Immature natural killer cell (primary cell): Measurements from ENCODE around the gene C14orf93. TPM values are rescaled to one million over a fixed set of nuclear protein-coding genes. Genes with fewer than 3 reads are reported as not detected.
A peak's percentile ranks its signal among the peaks of the same experiment; 100 is the strongest.

ENCODE experiments used
- DNase-seq, 3 donors: peaks; one replicate each; pipeline ENCODE4 v3.0.0; 2022; ENCODE audit warnings: mixed read lengths in 1 of 3
- H3K27ac Mint-ChIP-seq, 6 donors: one replicate each; pipeline ENCODE4 v1.8.0; 2020; ENCODE audit warnings: mixed read lengths in 6 of 6, mild to moderate bottlenecking in 5 of 6, inconsistent platforms in 4 of 6, moderate library complexity in 3 of 6
- H3K27me3 Mint-ChIP-seq, 3 donors: one replicate each; pipeline ENCODE4 v1.8.0; 2020 to 2021; ENCODE audit warnings: low read depth in 3 of 3, mild to moderate bottlenecking in 3 of 3, mixed read lengths in 3 of 3, moderate library complexity in 3 of 3, inconsistent platforms in 1 of 3
- H3K36me3 Mint-ChIP-seq, 3 donors: one replicate each; pipeline ENCODE4 v1.8.0; 2020; ENCODE audit warnings: mixed read lengths in 3 of 3, inconsistent platforms in 2 of 3, mild to moderate bottlenecking in 2 of 3
- H3K4me1 Mint-ChIP-seq, 2 donors: one replicate each; pipeline ENCODE4 v1.8.0; 2020; ENCODE audit warnings: inconsistent platforms in 2 of 2, mild to moderate bottlenecking in 2 of 2, mixed read lengths in 2 of 2, moderate library complexity in 1 of 2
- H3K4me3 Mint-ChIP-seq, 5 donors: one replicate each; pipeline ENCODE4 v1.8.0; 2020; ENCODE audit warnings: mild to moderate bottlenecking in 5 of 5, mixed read lengths in 5 of 5, inconsistent platforms in 3 of 5, moderate library complexity in 3 of 5
- H3K9me3 Mint-ChIP-seq, 6 donors: one replicate each; pipeline ENCODE4 v1.8.0; 2020; ENCODE audit warnings: mild to moderate bottlenecking in 6 of 6, mixed read lengths in 6 of 6, inconsistent platforms in 4 of 6, moderate library complexity in 3 of 6
- polyA plus RNA-seq, 3 donors: library from polyadenylated mRNA; unstranded; fragments of 300-500 nt; fragmentation: Illumina TruSeq; gene quantifications; one replicate each; pipeline ENCODE4 v1.2.3, GENCODE V29; 2021

Gene C14orf93
- polyA plus RNA-seq, 3 donors from 2014 or later, result 3.4 to 9.8 (median 5.0) TPM

- H3K27ac Mint-ChIP-seq, result no peak overlapping the region
- H3K4me1 Mint-ChIP-seq, result peaks cover 12 to 13% of the 10 kb centered on the region in 2 donors
- H3K27me3 Mint-ChIP-seq, result peaks cover 0 to 2% (median 0%) of the 10 kb centered on the region in 3 donors
- no peak for DNase-seq
- H3K4me3 Mint-ChIP-seq, result no peak overlapping the region
- no peaks in the 10 kb centered on the region for H3K9me3 Mint-ChIP-seq
- no peaks in the 10 kb centered on the region for H3K36me3 Mint-ChIP-seq
These were observed 42.3 kb upstream of the C14orf93 start for GRCh38 chr14:23052182-23052623.

GRCh38 chr14:23051141-23052057 is 41.5 kb upstream of the C14orf93 start:
- no peaks in the 10 kb centered on the region for H3K9me3 Mint-ChIP-seq
- no peak overlapping the region for H3K4me3 Mint-ChIP-seq
- peaks cover 0 to 1% (median 0%) of the 10 kb centered on the region in 3 donors for H3K27me3 Mint-ChIP-seq
- H3K36me3 Mint-ChIP-seq, result no peaks in the 10 kb centered on the region
- no peak overlapping the region for H3K27ac Mint-ChIP-seq
- DNase-seq, result no peak
- H3K4me1 Mint-ChIP-seq, result peaks cover 6% of the 10 kb centered on the region in 2 donors

GRCh38 chr14:23049011-23049410 is 39.1 kb upstream of the C14orf93 start:
- H3K4me3 Mint-ChIP-seq, result no peak overlapping the region
- no peak overlapping the region for H3K27ac Mint-ChIP-seq
- no peaks in the 10 kb centered on the region for H3K36me3 Mint-ChIP-seq
- DNase-seq, result no peak
- no peaks in the 10 kb centered on the region for H3K4me1 Mint-ChIP-seq
- H3K9me3 Mint-ChIP-seq, result no peaks in the 10 kb centered on the region
- H3K27me3 Mint-ChIP-seq, result peaks cover 0 to 1% (median 0%) of the 10 kb centered on the region in 3 donors

GRCh38 chr14:23047751-23048693 is 38.1 kb upstream of the C14orf93 start:
- no peak overlapping the region for H3K4me3 Mint-ChIP-seq
- peaks cover 1 to 2% (median 1%) of the 10 kb centered on the region in 3 donors for H3K27me3 Mint-ChIP-seq
- DNase-seq, result no peak
- H3K9me3 Mint-ChIP-seq, result no peaks in the 10 kb centered on the region
- H3K36me3 Mint-ChIP-seq, result no peaks in the 10 kb centered on the region
- H3K4me1 Mint-ChIP-seq, result no peaks in the 10 kb centered on the region
- H3K27ac Mint-ChIP-seq, result no peak overlapping the region

GRCh38 chr14:23047034-23047634 is 37.2 kb upstream of the C14orf93 start:
- no peaks in the 10 kb centered on the region for H3K4me1 Mint-ChIP-seq
- DNase-seq, result no peak
- H3K4me3 Mint-ChIP-seq, result no peak overlapping the region
- no peaks in the 10 kb centered on the region for H3K36me3 Mint-ChIP-seq
- peaks cover 1 to 2% (median 1%) of the 10 kb centered on the region in 3 donors for H3K27me3 Mint-ChIP-seq
- H3K9me3 Mint-ChIP-seq, result no peaks in the 10 kb centered on the region
- no peak overlapping the region for H3K27ac Mint-ChIP-seq

GRCh38 chr14:23045419-23046357 is 35.7 kb upstream of the C14orf93 start:
- H3K9me3 Mint-ChIP-seq, result no peaks in the 10 kb centered on the region
- no peak overlapping the region for H3K4me3 Mint-ChIP-seq
- no peak overlapping the region for H3K27ac Mint-ChIP-seq
- H3K36me3 Mint-ChIP-seq, result no peaks in the 10 kb centered on the region
- H3K4me1 Mint-ChIP-seq, result no peaks in the 10 kb centered on the region
- no peak for DNase-seq
- H3K27me3 Mint-ChIP-seq, result peaks cover 1 to 2% (median 1%) of the 10 kb centered on the region in 3 donors

GRCh38 chr14:23044840-23045239 is 34.9 kb upstream of the C14orf93 start:
- Mint-ChIP-seq H3K36me3 (no peaks in the 10 kb centered on the region), H3K4me3 (no peak overlapping the region), H3K9me3 (no peaks in the 10 kb centered on the region), H3K4me1 (no peaks in the 10 kb centered on the region), H3K27ac (peak overlapping the region in 1 of 6 donors; percentile 42), H3K27me3 (peaks cover 1 to 2% (median 1%) of the 10 kb centered on the region in 3 donors)
- DNase-seq, result no peak

GRCh38 chr14:23043754-23044153 is 33.8 kb upstream of the C14orf93 start:
- no peak for DNase-seq
- Mint-ChIP-seq H3K4me3 (no peak overlapping the region), H3K36me3 (no peaks in the 10 kb centered on the region), H3K4me1 (no peaks in the 10 kb centered on the region), H3K27ac (no peak overlapping the region), H3K27me3 (peaks cover 1 to 2% (median 1%) of the 10 kb centered on the region in 3 donors), H3K9me3 (no peaks in the 10 kb centered on the region)

GRCh38 chr14:23043145-23043544 is 33.2 kb upstream of the C14orf93 start:
- Mint-ChIP-seq H3K4me3 (no peak overlapping the region), H3K27ac (no peak overlapping the region)
- no peak for DNase-seq

GRCh38 chr14:23042162-23042965 is 32.4 kb upstream of the C14orf93 start, which contains the start of gene PSMB11:
Gene PSMB11, plus strand, starts transcription at chr14:23042212. Its CDS starts 14 bp downstream, at chr14:23042226.
- H3K4me1 Mint-ChIP-seq, result no peaks in the 10 kb centered on the region
- H3K9me3 Mint-ChIP-seq, result no peaks in the 10 kb centered on the region
- H3K27me3 Mint-ChIP-seq, result peaks cover 1 to 3% (median 2%) of the 10 kb centered on the region in 3 donors
- no peak within 1 kb of the TSS for H3K4me3 Mint-ChIP-seq
- no peak within 1 kb of the TSS for H3K27ac Mint-ChIP-seq
- no peaks in the 10 kb centered on the region for H3K36me3 Mint-ChIP-seq
- DNase-seq, result no peak

More at GRCh38 chr14:23043145-23043544, 33.2 kb upstream of the C14orf93 start:
- Mint-ChIP-seq H3K36me3 (no peaks in the 10 kb centered on the region), H3K4me1 (no peaks in the 10 kb centered on the region), H3K9me3 (no peaks in the 10 kb centered on the region), H3K27me3 (peaks cover 1 to 3% (median 2%) of the 10 kb centered on the region in 3 donors)

GRCh38 chr14:23041729-23042128 is 31.8 kb upstream of the C14orf93 start:
- Mint-ChIP-seq H3K36me3 (no peaks in the 10 kb centered on the region), H3K4me3 (no peak overlapping the region), H3K4me1 (no peaks in the 10 kb centered on the region), H3K27me3 (peaks cover 1 to 2% (median 1%) of the 10 kb centered on the region in 3 donors), H3K27ac (no peak overlapping the region), H3K9me3 (no peaks in the 10 kb centered on the region)
- DNase-seq, result no peak

GRCh38 chr14:23040100-23040499 is 30.2 kb upstream of the C14orf93 start:
- DNase-seq, result no peak
- H3K27ac Mint-ChIP-seq, result no peak overlapping the region
- H3K9me3 Mint-ChIP-seq, result no peaks in the 10 kb centered on the region
- H3K4me1 Mint-ChIP-seq, result peaks cover 7 to 8% of the 10 kb centered on the region in 2 donors
- H3K27me3 Mint-ChIP-seq, result peaks cover 1 to 2% (median 1%) of the 10 kb centered on the region in 3 donors
- no peak overlapping the region for H3K4me3 Mint-ChIP-seq
- H3K36me3 Mint-ChIP-seq, result no peaks in the 10 kb centered on the region
